Neural cell (in vitro differentiated cells): ENCODE data around the gene ARHGAP18. TPM values are rescaled to one million over a fixed set of nuclear protein-coding genes. Genes with fewer than 3 reads are reported as not detected.

Experiments
- H2AFZ ChIP-seq: fragments of 200-600, 300-800 bp; sonication (generic), shearing (Covaris generic); 2 replicates; pipeline ENCODE4 v1.6.0; 2014; ENCODE audit warnings: low read depth, mild to moderate bottlenecking, antibody characterized with exemption, low read length, moderate library complexity
- H3F3A ChIP-seq: fragments of 200-600 bp; shearing (Covaris generic); 2 replicates; pipeline ENCODE4 v1.6.1; 2016; ENCODE audit warnings: mild to moderate bottlenecking, moderate library complexity, mixed read lengths, antibody characterized with exemption, low read length; ENCODE audit not compliant: insufficient read depth, poor library complexity, severe bottlenecking
- H3K27ac ChIP-seq: fragments of 200-600, 300-800 bp; sonication (generic), shearing (Covaris generic); 2 replicates; pipeline ENCODE4 v1.5.1; 2014; ENCODE audit warnings: mild to moderate bottlenecking, low read length, moderate library complexity
- H3K27me3 ChIP-seq: fragments of 300-800, 200-600 bp; sonication (generic), shearing (Covaris generic); 2 replicates; pipeline ENCODE4 v1.6.0; 2014; ENCODE audit warnings: mild to moderate bottlenecking, low read depth, low read length, moderate library complexity; ENCODE audit not compliant: insufficient read depth
- H3K36me3 ChIP-seq: fragments of 300-800, 200-600 bp; sonication (generic), shearing (Covaris generic); 2 replicates; pipeline ENCODE4 v1.5.1; 2014; ENCODE audit warnings: mild to moderate bottlenecking, antibody characterized with exemption, low read length, moderate library complexity; ENCODE audit not compliant: insufficient read depth
- H3K4me2 ChIP-seq: fragments of 300-800, 200-600 bp; sonication (generic), shearing (Covaris generic); 2 replicates; pipeline ENCODE4 v1.6.0; 2014; ENCODE audit warnings: mild to moderate bottlenecking, low read length
- H3K4me3 ChIP-seq: fragments of 300-800, 200-600 bp; sonication (generic), shearing (Covaris generic); 2 replicates; pipeline ENCODE4 v1.5.1; 2014; ENCODE audit warnings: mild to moderate bottlenecking, low read length, moderate library complexity
- H3K79me2 ChIP-seq: fragments of 200-600 bp; shearing (Covaris generic); replicated peaks from 2 replicates; pipeline ENCODE4 v1.6.0; 2014; ENCODE audit warnings: mild to moderate bottlenecking, low read length, moderate library complexity; ENCODE audit not compliant: insufficient read depth
- H3K9ac ChIP-seq: fragments of 300-800, 200-600 bp; sonication (generic), shearing (Covaris generic); 2 replicates; pipeline ENCODE4 v1.6.1; 2016; ENCODE audit warnings: mild to moderate bottlenecking, low read length, mixed read lengths
- H3K9me2 ChIP-seq: fragments of 200-600 bp; shearing (Covaris generic); 2 replicates; pipeline ENCODE4 v1.6.1; 2016; ENCODE audit warnings: mild to moderate bottlenecking, low read length, mixed read lengths; ENCODE audit not compliant: insufficient read depth
- H3K9me3 ChIP-seq: fragments of 200-600, 300-800 bp; sonication (generic), shearing (Covaris generic); 2 replicates; pipeline ENCODE4 v1.6.1; 2016; ENCODE audit warnings: mild to moderate bottlenecking, mixed run types, low read length, moderate library complexity, mixed read lengths
- H4K20me1 ChIP-seq: fragments of 200-600 bp; shearing (Covaris generic); 2 replicates; pipeline ENCODE4 v1.6.1; 2016; ENCODE audit warnings: mild to moderate bottlenecking, mixed run types; ENCODE audit not compliant: insufficient read depth
- CTCF ChIP-seq: fragments of 450-650 bp; IDR thresholded peaks from 2 replicates; pipeline ENCODE4 v1.5.1; 2014; ENCODE audit warnings: antibody characterized with exemption, mild to moderate bottlenecking, moderate library complexity; ENCODE audit not compliant: poor library complexity, severe bottlenecking
- EP300 ChIP-seq: fragments of 450-650 bp; conservative IDR thresholded peaks from 2 replicates; pipeline ENCODE4 v1.6.1; 2014; ENCODE audit warnings: antibody characterized with exemption, mild to moderate bottlenecking, moderate library complexity; ENCODE audit not compliant: poor library complexity, severe bottlenecking
- EZH2 ChIP-seq: fragments of 200-600, 300-800 bp; shearing (Covaris generic), sonication (generic); IDR thresholded peaks from 2 replicates; pipeline ENCODE4 v1.6.1; 2014; ENCODE audit warnings: antibody characterized with exemption, low read length, borderline replicate concordance, mild to moderate bottlenecking; ENCODE audit not compliant: insufficient read depth, poor library complexity, severe bottlenecking
- MXI1 ChIP-seq: fragments of 450-650 bp; conservative IDR thresholded peaks from 2 replicates; pipeline ENCODE4 v1.6.1; 2014; ENCODE audit warnings: antibody characterized with exemption, mild to moderate bottlenecking; ENCODE audit not compliant: poor library complexity, severe bottlenecking
- POLR2AphosphoS5 ChIP-seq: IDR thresholded peaks from 2 replicates; pipeline ENCODE4 v1.6.1; 2012
- RAD21 ChIP-seq: fragments of 450-650 bp; conservative IDR thresholded peaks from 2 replicates; pipeline ENCODE4 v1.6.1; 2014; ENCODE audit warnings: antibody characterized with exemption, mild to moderate bottlenecking, moderate library complexity
- SMC3 ChIP-seq: fragments of 450-650 bp; conservative IDR thresholded peaks from 2 replicates; pipeline ENCODE4 v1.6.1; 2014; ENCODE audit warnings: antibody characterized with exemption, mild to moderate bottlenecking, moderate library complexity; ENCODE audit not compliant: poor library complexity
- TAF1 ChIP-seq: IDR thresholded peaks from 2 replicates; pipeline ENCODE4 v1.6.1; 2012; ENCODE audit warnings: low read depth
- polyA plus RNA-seq: library from polyadenylated mRNA; depleted of rRNA; stranded (reverse); fragments of >200 nt; gene quantifications from 2 replicates; pipeline ENCODE4 v1.2.3, GENCODE V29; 2014
- TF ChIP-seq, protein P1 (sequence below): IDR thresholded peaks from 2 replicates; pipeline ENCODE4 v1.6.1; 2012; ENCODE audit warnings: borderline replicate concordance

The ARHGAP18 gene
- polyA plus RNA-seq, 1 donor from 2014 or later = 4.7 TPM

DNA sequence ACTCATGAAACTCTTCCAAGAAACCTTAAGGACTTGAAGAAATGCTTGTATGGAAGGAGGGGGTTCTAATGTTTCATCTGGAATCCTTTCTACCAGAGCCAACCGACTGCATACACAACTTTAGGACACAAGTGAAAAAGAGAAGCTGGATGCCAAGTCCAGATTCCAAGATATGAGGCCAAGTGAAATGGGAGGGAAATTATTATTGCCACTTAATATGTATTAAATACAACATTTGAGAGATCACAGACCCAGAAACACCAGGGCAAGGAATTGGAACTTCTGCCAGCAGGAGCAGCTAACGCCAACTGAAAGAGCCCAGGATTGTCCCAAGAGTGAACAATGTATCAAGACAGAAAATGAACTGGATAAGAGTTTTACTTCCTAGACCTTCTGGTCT, 144.2 kb downstream of the ARHGAP18 start:
- H2AFZ ChIP-seq = no peak overlapping the region
- no peaks in the 10 kb centered on the region for H3K79me2 ChIP-seq
- H3K4me2 ChIP-seq = no peak overlapping the region
- no peaks in the 10 kb centered on the region for H3K9me2 ChIP-seq
- no peak overlapping the region for H3K27ac ChIP-seq
- H3F3A ChIP-seq = no peaks in the 10 kb centered on the region
- H3K36me3 ChIP-seq = no peaks in the 10 kb centered on the region
- TF ChIP-seq POLR2AphosphoS5 (no peak), CTCF (no peak), SMC3 (no peak), EP300 (no peak), MXI1 (no peak), TAF1 (no peak), EZH2 (no peak), RAD21 (no peak)
- TF ChIP-seq, protein P1, sequence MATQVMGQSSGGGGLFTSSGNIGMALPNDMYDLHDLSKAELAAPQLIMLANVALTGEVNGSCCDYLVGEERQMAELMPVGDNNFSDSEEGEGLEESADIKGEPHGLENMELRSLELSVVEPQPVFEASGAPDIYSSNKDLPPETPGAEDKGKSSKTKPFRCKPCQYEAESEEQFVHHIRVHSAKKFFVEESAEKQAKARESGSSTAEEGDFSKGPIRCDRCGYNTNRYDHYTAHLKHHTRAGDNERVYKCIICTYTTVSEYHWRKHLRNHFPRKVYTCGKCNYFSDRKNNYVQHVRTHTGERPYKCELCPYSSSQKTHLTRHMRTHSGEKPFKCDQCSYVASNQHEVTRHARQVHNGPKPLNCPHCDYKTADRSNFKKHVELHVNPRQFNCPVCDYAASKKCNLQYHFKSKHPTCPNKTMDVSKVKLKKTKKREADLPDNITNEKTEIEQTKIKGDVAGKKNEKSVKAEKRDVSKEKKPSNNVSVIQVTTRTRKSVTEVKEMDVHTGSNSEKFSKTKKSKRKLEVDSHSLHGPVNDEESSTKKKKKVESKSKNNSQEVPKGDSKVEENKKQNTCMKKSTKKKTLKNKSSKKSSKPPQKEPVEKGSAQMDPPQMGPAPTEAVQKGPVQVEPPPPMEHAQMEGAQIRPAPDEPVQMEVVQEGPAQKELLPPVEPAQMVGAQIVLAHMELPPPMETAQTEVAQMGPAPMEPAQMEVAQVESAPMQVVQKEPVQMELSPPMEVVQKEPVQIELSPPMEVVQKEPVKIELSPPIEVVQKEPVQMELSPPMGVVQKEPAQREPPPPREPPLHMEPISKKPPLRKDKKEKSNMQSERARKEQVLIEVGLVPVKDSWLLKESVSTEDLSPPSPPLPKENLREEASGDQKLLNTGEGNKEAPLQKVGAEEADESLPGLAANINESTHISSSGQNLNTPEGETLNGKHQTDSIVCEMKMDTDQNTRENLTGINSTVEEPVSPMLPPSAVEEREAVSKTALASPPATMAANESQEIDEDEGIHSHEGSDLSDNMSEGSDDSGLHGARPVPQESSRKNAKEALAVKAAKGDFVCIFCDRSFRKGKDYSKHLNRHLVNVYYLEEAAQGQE = no peak
- no peaks in the 10 kb centered on the region for H4K20me1 ChIP-seq
- H3K4me3 ChIP-seq = no peak overlapping the region
- H3K9ac ChIP-seq = no peak overlapping the region
- H3K27me3 ChIP-seq = no peaks in the 10 kb centered on the region
- no peaks in the 10 kb centered on the region for H3K9me3 ChIP-seq

- Histone ChIP-seq H2AFZ (no peak overlapping the region), H3K27ac (no peak overlapping the region), H3K4me2 (no peak overlapping the region), H3K79me2 (no peaks in the 10 kb centered on the region), H3K9ac (no peak overlapping the region), H3F3A (no peaks in the 10 kb centered on the region), H3K9me3 (no peaks in the 10 kb centered on the region), H4K20me1 (no peaks in the 10 kb centered on the region), H3K9me2 (no peaks in the 10 kb centered on the region), H3K4me3 (no peak overlapping the region), H3K36me3 (no peaks in the 10 kb centered on the region), H3K27me3 (no peaks in the 10 kb centered on the region)
- TF ChIP-seq EZH2 = no peak
- TF ChIP-seq POLR2AphosphoS5 = no peak
- TF ChIP-seq RAD21 = no peak
- no peak for TF ChIP-seq MXI1
- TF ChIP-seq EP300 = no peak
- no peak for TF ChIP-seq SMC3
- TF ChIP-seq, protein P1 = no peak
- TF ChIP-seq TAF1 = no peak
- TF ChIP-seq CTCF = no peak
Observed at GRCh38 chr6:129565366-129565765, 144.6 kb downstream of the ARHGAP18 start.
